HG02678 (cell line): ENCODE results near the gene RIC1.
"Not testable (repeated sequence)": the region's sequence is repeated elsewhere in the genome, so short reads cannot be mapped to it uniquely, and the experiment has no call there.

Experiments
- ATAC-seq: cut with Tn5 transposase; IDR thresholded peaks from one replicate; pipeline ENCODE4 v1.9.1; 2021; ENCODE audit warnings: mild to moderate bottlenecking, moderate library complexity; ENCODE audit not compliant: unreplicated experiment

The RIC1 gene

DNA sequence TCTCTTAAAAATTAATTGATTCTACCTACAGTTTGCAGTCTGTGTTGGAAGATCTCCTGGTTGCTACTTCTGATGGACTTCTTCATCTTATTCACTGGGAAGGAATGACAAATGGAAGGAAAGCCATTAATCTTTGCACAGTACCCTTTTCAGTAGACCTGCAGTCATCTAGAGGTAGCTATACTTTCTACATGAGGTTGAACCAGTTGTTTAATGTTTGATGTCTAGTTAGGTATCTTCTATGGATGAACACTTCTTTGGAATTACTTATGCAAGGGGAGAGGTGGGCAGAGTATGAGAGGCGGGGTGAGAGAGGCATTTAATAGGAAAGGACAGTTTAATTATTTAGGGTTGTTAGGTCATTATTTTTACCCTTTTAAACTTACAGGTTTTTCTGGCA lies 91.2 kb downstream of the RIC1 start:
- ATAC-seq: no peak

DNA sequence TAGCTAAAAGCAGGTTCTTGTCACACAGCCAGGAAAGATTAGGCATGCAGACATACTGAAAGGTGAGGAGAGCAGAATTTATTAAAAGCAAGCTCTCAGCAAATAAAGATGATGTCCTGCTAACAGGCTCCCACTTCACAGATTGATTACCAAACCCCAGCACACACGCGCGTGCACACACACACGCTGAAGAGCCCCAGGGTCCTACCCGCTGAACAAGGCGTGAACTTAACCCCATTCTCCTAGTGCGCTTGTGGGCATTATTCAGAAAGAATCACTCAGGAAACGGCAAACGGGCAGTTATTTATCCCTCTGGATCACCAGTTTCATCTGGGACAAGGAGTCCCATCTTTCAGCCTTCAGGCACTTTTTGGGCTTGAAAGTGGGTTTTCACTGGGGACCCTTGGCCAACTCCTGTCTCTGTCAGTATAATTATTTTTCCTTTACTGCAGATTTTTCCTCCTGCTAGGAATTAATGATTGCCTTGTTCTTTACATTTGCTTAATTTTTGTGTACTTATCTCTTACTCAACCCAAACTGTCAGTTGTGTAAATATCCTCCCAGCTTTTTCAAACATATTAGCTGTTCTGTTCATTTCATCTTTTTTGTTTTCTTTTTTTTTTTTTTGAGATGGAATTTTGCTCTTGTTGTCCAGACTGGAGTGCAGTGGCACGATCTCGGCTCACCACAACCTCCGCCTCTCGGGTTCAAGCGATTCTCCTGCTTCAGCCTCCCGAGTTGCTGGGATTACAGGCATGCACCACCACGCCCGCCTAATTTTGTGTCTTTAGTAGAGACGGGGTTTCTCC lies 92.6 kb downstream of the RIC1 start:
- ATAC-seq: no peak

DNA sequence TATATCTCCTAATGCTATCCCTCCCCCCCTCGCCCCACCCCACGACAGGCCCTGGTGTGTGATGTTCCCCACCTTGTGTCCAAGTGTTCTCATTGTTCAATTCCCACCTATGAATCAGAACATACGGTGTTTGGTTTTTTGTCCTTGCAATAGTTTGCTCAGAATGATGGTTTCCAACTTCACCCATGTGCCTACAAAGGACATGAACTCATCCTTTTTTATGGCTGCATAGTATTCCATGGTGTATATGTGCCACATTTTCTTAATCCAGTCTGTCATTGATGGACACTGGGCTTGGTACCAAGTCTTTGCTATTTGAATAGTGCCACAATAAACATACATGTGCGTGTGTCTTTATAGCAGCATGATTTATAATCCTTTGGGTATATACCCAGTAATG lies 93.8 kb downstream of the RIC1 start:
- ATAC-seq: not testable (repeated sequence)

DNA sequence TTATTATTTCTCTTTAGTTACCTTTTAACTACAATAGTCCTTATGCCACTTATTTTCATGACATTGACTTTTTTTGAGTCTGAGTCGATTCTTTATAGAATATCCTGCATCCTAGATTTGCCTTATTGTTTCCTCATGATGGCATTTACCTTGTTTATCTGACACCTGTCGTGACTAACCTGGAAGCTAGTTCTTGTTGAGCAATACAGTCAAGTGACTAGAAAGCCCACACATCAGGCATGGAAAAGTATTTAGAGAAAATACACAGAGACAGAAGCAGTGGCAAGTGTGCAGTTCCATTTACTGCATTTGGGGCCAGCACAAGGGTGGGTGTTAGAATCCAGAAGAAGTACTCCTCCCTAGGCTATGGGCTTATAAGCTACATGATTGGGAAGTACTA lies 106.2 kb downstream of the RIC1 start:
- no peak for ATAC-seq

DNA sequence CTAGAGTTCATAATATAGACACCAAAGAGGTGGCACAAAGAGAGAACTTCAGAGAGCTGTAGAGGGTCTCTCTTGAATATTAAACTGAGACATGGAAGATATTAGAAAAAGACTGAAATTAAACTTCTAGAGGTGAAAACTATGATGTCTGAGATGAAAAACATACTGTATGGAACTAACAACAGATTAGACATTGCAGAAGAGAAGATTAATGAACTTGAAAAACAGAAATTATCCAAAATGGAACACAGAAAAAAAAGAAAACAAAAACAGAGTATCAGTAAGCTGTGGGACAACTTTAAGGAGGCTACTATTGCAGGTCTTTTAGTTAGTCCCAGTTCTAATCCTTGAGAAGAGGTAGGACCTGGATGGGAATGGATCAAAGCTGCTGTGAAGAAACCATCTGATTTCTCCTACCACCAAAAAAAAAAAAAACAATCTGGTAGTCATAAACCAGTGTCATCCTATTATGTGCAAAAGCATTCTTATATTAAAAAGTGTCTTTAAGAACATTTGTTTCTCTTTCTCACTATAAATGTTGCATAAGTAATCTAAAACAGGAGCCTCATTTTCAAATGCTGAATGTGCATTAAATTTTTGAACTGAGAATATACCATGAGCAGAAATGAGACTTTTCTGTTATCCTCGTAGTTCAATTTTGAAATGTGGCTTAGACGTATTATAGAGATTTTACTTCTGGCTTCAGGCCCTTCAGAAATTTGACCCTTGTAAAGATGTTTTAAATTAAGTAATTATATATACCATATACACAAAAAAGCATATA lies 107.8 kb downstream of the RIC1 start:
- no peak for ATAC-seq

DNA sequence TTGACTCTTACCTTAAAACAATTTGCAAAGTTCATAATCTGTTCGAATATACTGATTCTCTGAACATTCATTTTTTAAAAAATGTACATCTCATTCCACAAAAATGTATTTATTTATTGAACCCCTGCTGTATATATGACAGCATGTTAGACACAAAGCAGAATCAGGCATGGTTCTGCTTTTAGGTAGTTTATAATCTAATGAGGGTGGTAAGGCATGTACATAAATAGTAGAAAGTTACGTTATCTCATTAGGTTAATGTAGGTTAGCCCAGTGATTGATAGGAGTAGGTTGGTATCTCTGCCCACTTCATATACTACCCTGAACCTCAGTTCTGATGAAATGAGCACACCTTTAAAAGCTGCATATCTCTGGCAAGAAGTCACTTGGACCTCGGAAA lies 114.2 kb downstream of the RIC1 start:
- ATAC-seq: no peak

DNA sequence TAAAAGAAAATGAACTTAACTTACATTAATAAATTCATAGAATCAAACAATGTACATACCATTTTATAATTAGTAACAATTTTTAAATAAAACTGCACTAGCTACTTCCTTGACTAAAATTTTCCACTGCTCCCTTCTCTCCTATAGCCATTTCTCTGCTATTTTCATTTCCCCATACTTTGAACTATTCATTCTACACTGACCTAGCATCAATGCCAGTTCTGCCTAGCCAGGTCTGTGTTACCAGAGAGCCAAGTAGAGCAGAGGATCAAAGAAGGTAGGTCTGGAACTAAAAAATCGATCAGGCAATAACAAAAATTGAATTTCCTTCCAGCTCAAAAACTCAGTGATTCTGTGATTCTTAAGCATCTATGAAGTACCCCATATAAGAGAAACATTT lies 119.5 kb downstream of the RIC1 start:
- no peak for ATAC-seq

DNA sequence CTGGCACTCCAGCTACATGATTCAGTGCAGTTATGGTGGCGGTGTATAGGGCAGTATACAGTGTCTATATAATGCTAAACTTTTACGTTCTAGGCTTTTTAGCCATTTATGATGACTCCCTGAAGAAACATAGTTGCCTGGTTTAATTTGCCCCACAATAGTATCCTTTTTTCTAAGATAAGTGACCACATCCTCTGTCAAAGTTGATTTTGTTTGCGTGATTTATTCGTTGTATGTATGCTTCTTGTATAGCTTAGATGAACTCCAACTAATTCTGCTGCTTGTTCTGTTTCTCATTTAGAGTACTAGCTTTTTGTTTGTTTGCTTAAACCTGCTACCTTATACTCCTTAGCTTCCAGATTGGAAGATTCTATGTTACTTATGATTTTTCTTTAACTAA lies 120.4 kb downstream of the RIC1 start:
- no peak for ATAC-seq

DNA sequence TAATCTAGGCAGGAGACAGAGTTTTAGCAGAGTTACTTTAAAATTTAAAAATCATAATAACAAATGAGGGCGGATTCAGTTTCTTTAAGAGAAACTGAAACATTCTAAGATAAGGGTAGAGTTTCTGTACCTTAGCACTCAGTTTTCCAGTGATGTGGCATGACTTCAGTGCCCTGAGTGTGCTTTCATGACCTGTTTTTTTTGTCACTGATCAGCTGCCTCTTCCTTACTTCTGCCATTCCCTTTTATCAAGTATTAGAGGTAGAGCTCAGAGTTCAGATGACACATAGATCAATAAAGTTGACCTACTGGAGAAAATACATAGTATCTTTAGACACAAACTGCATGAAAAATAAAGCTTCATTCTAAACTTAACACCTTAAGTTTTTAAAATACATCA lies 121.7 kb downstream of the RIC1 start:
- ATAC-seq: no peak

DNA sequence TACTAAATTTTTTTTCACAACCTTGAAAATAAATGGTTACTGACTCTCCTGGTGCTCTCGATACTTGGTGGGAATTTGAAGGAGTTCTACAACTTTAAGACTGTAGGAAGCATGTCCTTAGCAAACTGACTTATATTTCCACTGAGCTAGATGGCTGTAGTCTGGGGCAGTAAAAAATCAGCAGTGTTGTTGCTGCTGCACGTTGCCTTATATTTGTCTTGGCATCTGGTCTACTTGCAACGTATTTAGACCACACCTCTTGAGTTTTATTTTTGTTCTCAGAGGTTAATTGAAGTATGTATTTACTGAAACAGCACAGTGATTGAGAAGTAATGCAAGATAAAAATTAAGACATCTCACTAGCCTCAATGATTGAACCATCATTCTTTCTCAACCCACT lies 127.7 kb downstream of the RIC1 start:
- ATAC-seq: no peak

DNA sequence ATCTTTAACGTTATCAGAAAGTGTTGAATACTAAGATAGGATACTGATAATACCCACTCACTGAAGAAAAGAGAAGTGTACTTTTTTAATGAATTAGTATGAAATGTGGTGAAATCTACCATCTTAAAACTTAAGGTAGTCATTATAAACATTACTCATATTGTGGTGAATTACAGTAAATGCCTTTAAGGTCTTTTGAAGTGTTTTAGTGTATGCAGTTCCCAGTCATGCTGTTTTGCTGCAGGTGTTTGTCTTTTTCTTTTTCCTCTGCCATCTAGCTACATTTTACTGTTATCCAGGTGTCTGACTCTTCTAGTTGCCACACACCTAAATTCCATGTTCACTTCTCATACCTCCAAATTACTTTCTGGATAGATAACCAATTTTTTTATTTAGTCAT lies 131.4 kb downstream of the RIC1 start:
- ATAC-seq: no peak

DNA sequence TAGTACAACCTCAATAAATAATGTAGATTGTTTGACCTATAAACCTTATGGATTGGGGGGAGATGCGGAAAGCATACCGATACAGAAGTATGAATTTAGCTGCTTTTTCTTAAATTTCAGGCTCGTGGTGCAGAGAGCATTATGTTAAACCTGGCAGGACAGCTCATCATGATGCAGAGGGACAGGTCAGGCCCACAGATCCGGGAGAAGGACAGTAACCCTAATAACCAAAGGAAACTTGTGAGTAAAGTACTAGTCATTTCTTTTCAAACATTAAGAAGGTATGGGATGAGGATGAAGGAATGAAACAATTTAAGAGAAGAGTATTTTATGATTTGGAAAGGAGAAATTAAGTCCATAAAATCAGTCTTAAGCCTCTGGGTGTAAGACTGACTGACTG lies 133.5 kb downstream of the RIC1 start:
- ATAC-seq: no peak

DNA sequence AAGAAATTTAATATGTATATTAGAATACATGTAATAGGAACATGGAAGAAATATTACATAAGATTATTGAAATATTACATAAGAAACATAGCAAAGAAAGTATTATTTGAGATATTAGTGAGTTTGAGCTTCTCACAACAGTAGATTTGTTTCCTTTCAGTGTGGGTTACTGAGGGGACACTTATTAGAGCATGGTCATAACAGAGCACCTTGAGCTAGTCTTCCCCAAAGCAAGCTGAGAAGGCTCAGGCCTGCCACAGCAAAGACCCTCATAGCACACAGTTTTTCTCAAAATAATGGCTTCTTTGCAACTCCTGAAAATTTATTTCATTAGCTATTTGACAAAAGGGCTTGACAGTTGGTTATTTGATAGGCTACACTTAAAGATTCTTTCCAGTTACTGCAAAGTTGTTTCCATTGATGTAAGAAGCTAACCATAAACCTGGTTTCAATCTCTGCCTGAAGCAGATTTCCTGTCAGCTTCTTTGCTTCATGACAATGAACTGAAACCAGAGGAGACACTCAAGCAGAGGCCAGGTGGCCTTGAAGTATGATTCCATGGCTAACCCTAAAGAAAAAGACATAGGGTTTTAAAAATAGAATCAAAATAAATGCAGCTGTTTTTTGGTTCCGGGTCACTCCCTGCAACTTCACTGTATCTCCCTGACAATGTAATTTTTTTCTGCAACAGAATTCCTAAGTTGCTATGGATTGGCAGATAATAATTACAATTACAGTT lies 135.4 kb downstream of the RIC1 start:
- ATAC-seq: peak; percentile 85

DNA sequence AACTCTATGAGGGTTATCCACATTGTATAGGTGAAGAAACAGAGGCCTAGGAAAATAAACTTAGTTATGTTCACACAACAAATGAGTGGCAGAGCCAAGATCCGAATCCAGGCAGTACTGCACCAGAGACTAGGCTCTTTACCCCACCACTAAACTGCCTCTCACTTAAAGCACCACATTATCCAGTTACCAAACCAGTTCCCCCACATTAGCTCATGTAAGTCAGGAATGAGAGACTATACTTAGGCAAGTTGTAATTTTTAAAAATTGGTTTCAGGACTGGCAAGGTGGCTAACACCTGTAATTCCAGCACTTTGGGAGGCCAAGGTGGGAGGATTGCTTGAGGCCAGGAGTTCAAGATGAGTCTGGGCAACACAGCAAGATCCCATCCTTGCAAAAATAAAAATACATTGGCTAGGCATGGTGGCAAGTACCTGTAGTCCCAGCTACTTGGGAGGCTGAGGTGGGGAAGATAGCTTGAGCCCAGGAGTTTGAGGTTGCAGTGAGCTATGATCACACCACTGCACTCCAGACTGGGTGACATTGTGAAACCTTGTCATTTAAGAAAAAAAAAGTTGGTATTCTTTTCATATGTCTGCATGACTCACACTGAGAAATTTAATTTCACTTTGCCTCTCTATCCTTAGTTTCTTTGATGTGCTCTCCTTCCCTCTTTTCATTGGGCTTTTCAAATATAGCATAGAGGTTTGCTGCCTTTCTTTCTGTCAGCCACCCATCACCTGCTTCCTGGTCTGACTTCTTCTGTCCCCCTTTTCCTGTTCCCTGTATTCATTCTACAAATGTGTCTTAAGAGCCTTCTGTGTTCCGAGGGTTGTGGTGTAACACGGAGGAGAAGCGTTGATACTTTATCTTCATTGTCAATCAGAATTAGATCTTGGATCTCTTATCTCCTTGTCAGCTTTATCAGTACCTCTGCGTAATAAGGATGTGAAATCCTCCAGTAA lies 139.3 kb downstream of the RIC1 start:
- peak; percentile 63 for ATAC-seq

DNA sequence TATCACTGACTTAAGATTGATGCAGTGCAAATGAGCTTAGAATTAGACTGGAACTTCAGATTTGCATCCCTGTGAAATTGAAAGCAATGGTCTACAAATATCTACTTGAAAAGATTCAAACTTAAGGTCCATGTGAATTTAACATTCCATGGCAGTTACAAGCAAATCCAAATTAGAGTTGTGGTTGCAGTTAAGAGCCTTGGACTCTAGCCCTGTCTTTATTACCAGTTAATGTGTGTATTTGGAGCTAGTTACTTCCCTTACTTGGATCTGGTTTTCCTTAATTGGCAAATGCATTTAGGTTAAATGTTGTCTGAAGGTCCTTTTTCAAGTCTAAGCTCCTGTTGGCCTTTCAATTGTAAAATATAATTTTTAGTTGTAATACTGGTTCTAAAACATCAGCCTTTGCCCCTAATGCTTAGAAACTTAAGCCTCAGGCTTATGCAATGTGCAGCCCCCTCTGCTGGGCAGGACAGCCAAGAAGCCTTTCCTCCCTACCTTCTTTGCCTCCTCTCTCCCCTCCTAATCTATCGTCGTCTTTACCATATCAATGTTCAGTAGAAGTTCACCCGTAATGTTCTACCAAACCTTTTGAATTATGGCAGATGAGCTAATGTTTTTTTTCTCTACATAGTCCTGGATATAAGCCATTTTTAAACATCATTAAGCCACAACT lies 144.6 kb downstream of the RIC1 start:
- no peak for ATAC-seq

DNA sequence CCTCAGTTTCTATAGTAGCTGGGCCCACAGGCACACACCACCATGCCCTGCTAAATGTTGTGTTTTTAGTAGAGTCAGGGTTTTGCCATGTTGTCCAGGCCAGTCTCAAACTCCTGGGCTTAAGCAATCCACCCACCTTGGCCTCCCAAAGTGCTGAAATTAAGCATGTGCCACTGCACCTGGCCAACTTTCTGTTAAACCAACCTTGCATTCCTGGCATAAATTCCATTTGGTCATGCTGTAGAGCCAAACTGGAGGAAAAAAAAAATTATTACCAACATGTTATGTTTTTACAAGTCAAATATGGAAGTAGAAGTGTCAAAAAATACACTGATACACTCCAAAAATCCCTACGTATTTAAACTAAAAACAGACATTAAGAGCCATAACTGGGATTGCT lies 149.9 kb downstream of the RIC1 start:
- no peak for ATAC-seq

DNA sequence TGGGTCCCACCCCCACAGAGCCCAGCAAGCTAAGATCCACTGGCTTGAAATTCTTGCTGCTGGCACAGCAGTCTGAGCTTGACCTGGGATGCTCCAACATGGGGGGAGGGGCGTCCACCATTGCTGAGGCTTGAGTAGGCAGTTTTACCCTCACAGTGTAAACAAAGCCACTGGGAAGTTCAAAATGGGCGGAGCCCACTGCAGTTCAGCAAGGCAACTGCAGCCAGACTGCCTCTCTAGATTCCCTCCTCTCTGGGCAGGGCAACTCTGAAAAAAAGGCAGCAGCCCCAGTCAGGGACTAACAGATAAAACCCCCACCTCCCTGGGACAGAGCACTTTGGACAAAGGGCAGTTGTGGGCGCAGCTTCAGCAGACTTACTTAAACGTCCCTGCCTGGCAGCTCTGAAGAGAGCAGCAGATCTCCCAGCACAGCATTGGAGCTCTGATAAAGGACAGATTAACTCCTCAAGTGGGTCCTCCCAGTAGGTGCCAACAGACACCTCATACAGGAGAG lies 150.9 kb downstream of the RIC1 start:
- not testable (repeated sequence) for ATAC-seq

DNA sequence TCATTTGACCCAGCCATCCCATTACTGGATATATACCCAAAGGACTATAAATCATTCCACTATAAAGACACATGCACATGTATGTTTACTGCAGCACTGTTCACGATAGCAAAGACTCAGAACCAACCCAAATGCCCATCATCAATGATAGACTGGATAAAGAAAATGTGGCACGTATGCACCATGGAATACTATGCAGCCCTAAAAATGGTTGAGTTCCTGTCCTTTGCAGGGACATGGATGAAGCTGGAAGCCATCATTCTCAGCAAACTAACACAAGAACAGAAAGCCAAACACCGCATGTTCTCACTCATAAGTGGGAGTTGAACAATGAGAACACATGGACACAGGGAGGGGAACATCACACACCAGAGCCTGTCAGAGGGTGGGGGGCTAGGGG lies 154.5 kb downstream of the RIC1 start:
- ATAC-seq: not testable (repeated sequence)

DNA sequence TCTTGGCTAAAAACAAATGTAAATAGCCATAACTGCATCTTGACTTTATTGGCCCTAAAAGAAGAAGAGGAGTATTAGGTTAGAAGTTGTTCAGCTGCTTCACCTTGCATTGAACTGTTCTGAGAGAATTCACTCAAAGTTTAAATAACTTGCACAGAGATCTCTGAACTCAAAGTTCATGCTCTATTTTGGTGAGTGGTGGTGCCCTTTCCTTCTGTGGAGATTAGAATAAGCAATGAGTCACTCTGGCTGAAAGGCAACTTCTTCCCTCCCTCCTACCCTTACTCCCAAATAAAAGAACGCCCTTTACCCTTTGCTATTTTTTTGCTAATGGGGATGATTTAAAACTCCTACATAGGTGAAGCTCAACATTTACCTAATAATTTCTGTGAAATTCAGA lies 155.1 kb downstream of the RIC1 start:
- no peak for ATAC-seq
